ENCODE data around the gene TCF4.

Gene TCF4

DNA sequence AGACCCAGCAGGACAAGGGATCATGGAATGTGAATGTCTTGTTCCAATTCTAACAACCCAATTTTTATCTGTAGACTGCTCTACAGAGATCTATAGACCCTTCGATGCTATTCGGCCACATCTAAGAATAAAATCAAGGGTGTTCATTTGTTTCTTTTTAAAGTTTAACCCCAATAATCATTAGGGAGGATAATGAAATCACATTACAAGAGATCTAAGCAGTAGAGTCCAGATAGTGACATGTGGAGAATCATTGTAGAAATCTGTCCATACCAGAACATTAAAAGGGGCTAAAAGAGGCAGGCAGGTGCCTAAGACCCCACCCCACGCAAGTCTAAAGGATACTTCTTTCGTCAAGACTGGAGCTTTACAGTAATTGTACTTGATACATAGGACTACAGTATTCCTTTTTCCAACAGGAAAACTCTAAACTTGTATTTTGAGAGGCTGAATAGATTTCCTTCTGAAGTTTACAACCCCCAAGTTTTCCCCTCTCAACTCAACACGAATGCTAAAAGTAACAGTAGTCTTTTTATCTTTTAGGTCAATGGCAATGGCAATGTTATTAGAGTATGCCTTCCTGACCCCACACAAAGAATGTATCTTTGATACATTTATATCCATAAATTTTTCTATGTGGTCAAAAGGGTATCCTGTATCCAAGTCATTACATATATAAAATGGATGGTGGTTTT lies 183.7 kb downstream of the TCF4 start:
- DNase-seq = no peak

DNA sequence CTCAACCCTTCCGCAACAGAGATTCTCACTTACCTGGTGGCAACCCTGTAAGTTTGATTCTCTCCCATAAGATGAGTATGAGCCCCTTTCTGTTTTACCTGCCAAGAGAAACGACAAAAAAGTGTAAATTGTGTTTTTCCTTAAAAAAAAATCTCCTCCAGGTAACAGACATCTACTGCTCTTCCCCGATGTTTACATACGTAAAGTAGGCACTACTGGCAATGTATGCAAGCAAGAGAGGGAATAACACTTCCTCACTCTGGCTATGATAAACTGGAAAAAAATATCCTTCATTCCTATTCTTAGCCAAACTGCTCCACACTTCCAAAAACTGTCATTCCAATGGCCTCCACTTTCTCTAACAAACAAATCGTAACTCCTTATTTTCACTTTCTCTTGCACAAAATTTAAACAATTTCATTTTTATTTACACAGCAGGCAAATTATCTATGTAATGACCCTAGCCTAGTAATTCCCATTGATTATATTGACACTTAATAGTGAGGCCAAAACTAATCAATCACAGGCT lies 184.5 kb downstream of the TCF4 start:
- no peak for DNase-seq

DNA sequence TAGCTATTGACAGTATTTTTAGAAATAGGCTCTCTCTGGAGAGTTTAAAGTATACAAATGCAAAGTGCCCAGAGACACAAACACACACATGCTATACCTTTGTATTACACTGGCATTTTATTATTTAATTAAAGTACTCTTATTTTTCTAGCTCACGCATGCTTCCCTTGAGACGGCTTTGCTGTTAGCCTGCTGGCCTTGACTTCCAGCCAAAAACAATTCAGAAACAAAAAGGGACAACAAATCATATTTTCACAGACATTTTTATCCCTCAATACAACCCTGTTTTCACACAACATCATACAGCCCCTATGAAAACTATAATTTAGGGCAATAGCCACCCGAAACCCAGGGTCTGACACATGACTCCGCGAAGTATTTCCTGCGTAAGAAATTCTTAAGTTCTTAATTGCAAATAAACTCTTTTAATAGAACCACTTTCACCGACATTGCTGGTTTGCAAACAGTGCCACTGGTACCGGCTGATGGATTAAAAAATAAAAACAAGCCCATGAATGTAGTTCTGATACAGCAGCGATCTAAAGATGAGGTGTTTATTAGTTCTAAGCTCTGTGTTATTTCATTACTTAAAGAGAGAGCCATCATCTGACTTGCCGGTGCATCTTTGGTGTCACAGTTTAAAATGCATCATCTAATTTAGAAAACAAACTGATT lies 185.1 kb downstream of the TCF4 start:
- DNase-seq = no peak

DNA sequence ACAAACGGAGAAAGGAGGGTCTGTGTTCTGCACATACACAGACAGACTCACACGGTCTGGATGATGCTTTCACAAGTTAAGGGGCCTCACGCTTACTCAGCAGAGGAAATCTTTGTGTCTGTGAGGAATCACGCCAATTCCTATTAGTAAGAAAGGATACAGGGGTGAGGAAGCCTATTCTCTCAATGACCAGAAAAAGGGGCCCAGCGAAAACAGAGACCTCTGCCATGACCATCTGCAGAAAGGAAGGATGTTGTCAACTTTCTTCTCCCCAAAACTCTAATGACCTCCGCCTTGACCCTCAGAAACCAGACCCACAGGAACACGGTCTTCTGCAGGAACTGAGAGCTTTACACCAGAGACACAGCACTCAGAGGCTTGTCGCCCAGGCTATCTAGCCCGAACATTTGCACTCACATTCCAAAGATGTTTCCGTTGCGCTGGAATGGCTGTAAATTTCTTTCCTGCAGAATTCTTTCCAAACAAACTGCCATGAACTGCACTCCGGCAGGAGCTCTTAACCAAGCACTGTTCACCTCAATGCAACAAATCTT lies 186.3 kb downstream of the TCF4 start:
- DNase-seq = no peak

DNA sequence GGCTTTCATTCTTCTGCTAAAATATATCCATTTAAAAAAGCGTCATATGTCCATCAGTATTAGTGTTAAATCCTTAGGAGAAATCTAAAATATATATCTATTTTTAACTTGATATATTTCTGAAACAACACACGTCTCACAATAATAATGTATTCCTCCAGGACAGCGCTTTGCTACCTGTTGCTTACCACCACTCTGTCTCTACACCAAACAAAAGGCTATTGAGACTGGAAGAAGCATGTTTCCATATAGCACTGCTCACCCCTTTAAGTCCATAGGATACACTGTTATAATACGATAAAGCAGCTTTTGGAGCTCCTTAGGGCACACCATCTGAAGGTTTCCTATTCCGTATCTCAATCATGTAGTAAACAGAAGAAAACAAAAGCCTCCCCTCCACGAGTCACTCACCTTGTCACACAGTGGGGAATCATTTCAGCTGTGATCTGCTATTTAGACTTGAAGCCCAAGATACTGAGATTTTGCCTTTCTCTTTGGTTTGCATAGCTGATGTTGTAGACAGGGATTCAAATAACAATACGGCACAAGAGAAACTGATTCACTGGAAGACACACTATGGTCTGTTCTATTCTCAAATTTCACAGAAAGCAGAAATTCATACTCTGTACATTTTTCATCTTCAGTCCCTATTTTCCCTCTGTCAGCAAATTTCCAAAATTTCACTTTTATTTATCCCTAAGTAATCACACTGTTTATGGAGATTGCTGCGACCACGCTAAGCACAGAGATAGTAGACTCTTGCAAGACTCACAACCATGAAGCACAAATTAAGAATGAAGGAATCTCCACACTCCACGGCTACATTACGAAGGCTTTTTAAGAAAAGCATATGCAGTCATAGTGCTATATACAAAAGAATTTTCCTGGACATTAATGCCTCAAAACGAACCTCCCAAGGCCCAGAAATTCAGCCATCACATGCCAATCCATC lies 187.1 kb downstream of the TCF4 start:
- no peak for DNase-seq

DNA sequence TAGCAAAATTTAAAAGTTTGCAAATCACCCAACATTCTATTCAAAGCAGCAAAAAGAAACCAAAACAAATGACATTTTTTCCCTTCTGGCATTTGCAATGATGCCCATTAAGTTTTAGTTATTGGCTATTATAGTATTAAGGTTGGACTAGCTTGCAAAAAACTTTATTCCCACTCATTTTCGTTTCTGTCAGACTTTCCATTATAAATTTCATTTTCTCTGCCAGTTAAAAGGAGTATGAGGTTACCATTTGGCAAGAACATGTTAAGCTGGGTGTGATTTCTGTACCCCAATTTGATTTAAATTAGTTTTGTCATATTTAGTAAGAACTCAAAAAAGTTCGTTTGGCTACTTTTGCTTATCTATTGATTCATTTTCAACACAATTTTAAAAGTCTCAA lies 187.9 kb downstream of the TCF4 start:
- no peak for DNase-seq

DNA sequence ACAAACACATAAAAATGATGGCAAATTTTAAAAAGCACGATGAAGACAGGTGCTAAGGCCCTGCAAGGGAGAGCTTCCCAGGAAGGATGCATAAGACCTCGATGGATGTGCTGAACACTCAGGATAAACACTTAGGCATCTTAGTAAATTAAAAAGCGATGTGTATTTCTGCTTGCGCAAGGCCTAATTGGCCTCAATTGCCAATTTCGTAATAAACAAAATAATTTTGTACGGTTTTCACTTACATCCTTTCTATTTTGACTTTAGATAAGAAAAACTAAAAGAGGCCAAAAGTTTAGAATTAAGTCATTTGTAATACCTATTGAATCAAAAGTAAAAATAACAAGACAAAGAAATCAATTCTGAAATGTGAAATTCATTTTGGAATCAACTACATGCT lies 189.1 kb downstream of the TCF4 start:
- DNase-seq = no peak

DNA sequence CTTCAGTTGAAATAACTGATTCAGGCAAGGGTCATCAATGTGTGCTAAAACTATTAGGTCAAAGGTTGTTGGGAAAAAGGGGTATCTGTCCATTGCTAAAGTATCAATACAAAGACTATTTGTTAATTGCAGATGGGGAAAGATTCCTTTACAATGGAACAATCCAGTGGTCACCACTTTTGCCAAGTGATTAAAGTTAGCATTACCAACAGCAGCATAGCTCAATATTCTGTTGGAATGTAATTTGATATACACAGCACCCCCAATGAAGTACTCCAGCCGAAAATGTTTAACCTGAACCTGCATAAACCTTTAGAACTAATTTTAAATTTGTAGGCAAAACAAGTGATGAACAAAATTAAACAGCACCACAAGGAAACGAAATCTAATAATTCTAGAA lies 191.0 kb downstream of the TCF4 start:
- no peak for DNase-seq

DNA sequence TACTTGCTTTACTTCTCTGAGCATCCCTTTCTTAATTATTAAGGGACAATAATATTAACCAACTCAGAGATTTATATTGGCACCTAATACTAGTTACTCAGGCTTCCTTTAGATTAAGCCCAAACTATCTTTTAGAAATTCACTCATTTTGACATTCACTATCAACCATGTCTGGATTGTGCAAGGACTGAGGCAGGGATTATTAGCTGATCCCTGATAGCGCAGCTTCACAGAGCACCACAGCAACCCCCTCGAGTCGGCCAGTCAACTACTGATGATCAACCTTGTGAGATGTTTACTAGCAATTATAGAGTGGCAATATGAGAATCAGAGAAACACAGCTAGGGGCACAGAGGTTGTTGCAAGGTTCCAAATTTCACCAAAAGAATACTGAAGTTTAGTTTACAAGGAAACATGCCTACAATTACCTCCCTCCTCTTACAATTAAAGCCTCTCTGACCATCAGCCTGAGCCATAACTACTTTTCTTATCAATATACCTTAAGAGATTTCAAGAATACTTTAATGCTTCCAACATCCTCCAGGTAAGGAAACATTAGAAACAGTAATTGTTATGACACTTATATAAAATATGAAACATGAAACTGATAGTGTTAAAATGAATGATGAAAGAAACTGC lies 191.6 kb downstream of the TCF4 start:
- no peak for DNase-seq

DNA sequence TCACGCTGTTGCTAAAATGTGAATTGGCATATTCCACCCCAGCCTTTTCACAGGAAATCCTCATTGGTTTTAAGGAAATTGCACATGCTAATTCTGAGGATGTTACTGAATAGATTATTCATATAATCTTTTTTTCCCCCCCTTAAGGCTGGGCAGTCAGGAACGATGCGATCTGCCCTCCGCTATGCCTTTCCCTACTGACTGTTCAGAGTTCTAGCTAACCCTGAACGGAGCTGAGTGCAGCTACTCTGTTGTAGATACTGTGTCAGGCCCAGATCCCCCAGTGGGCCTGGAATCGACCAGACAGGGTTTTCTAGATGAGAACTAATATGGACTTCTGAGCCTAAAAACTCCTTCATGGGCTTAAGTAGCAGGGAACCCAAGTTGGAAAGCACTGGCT lies 192.2 kb downstream of the TCF4 start:
- no peak for DNase-seq

DNA sequence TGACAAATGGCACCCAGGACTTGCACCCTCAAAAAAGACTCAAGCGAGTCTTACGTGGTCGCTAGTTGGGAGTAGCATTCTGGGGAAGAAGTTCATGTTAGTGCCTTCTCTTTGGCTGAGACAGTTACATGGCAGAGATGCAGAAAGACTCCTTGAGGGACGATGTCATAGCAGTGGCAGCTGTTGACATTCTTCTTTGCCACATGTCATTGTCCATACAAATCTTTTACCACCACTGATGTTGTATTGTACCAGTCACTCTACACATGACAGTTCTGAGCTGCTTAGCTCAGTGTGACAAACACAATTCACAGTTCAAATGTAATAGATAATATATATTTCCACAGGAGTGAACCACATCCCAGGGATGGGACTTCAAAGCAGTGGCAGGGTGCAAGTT lies 197.1 kb downstream of the TCF4 start:
- no peak for DNase-seq

DNA sequence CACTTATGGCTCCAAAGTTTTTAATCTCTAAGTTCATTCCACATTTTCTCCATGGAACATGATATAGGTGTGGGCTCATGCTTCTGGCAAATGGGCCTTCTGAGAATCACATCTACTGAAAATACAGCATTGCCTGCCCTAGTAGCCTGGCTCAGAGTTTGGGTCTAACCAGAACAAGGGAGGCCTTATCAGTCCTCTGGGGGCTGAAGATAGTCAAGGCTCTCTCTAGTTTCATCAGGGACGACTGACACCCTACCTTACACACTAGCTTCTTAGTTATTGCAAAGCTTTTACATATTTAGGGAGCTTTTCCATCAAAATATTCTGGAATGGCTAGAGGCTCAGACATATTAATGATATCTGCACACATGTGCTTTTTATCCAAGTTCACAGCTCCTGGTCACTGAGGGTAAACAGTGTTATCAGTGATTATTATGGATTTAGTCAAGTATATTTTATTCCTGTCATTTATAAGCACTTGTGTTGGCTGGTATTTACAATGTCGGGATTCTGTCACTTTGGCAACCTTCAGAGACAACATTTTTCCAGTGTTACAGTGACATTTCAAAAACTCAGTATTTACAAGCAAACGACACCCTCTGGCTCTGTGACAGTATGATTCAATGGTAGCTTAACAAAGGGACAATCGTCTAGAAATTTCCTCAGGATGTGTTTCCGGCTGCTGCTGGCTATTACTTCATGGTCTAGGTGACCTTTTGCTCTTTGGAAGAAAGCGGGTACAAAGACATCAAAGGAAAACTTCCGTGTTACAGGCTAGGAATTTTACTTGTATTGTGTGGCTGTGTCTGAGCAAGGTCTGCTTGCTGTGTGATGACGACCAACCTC lies 200.6 kb downstream of the TCF4 start:
- no peak for DNase-seq

DNA sequence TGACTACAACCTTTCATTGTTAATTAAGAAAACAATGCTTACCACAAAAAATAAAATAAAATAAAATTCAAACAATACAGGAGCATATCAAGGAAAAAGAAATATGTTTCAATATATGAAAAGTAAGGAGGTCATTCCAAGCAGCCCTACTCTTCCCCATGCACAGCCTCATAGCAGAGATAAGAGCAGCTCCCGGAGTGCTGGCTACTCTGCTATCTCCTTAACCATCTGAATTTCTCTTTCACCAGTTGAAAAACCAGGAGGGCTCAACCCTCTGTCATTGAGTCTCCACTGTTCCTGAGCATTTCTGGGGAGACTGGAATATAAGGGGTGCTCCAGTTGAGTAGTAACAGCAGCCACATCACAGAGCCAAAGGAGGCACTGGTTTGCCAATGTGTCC lies 201.4 kb downstream of the TCF4 start:
- no peak for DNase-seq

DNA sequence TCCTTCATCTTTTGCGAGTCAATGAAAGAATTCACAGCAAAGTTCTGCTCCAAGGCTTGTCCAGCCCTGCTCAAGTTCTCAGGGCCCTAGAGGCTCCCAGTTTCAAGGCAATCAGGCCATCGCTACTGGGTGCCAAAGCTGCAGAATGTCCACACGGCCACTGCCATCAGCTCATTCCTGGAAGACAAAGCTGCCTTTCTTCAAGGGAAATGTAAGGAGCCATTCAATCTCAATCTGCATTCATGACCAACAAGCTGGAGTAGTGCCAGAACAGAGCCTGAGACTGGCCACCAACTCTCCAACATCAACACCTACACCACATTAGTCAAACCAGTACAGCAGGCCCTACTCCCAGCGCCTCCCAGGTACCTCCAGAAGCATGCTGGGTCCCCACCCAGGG lies 202.2 kb downstream of the TCF4 start:
- no peak for DNase-seq

DNA sequence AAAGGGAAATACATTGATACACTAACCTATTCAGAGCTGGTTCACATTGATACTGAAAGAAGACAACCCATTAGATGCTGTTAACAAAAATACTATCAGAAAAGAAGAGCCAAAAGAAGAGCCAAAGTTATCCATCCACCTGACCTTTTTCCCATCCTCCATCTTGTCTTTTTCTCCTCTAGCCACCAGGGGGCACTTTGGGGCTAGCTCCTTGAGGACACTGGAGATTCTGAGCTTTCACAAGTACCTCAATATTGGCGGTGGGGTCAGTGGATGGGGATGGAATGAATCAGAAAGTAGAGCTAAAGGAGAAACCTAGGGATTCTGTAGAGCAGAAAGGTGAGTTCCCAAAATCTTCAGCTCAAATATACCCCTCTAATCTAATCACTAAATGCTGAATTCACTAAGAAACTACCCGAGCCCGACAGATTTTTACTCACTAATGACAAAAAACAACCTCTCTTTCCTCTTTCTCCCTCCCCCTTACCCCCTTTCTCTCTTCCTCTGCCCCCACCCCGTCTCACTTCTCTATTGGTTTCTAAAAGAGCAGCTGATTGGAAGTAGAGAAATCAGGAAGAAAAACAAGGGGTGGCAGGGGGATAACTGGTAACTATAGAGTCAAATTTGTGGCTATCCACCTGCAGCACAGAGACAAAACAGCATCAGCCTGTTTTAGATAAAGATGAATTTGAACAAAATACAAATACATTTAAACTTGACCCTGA lies 203.3 kb downstream of the TCF4 start:
- DNase-seq = no peak

DNA sequence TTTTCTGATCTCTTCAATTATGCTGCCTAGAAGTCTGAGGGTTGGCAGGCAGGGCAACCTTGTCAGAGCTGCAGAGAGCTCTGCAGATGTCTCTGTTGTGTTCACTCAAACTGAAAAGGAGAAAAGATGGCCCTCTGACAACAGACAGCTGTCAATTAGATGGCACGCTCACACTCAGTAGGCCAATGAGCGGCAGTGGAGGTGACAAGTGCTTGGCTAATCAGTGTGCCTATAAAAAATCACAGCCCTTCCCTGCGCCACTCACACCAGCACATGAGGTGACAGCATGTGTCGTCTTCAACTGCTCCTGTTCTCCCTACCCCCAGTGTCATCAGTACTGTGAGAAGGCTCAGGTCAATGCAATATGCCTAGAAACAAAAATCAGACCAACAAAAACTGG lies 203.9 kb downstream of the TCF4 start:
- DNase-seq = no peak

DNA sequence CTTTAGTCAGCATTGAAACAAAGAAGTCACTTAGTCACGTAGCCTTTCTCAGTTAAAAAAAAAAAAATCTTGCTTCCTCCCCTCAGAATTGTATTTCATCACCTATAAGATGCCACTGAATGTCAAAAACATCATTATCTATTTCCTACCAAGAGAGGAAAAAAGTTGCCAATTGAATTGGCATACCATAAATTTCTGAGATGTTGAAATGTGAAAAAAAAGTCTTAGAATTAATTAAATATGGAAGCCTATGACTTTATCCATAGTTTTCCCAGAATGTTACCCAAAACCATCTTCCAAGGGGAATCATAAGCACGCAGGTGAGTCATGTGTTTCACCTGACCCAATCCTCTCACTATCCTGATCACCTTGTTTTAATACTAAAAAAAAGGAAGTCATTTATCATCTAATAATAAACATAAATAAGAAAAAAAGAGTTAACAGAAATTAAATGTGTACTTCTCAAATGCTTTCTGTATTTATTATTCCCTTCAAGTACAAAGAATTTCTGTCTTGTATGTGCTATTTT lies 205.7 kb downstream of the TCF4 start:
- no peak for DNase-seq

DNA sequence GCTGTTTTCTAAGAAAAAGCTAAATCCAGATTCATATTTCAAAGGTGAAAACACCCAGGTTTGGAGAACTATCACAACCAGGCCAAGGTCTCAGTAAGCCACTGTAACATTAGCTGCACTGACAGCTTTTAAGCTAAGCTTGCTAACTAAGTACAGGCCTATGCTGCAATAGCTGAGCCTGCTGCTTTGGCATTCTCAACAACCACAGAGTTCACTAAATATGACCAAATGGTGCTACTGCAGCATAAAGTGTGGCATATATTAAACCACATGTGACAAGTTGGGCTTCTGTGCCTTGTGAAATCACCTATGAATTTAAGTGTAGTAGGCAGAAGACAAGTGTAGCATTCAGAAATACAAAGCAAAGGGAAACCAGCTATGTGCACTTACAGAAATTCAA lies 206.7 kb downstream of the TCF4 start:
- no peak for DNase-seq

DNA sequence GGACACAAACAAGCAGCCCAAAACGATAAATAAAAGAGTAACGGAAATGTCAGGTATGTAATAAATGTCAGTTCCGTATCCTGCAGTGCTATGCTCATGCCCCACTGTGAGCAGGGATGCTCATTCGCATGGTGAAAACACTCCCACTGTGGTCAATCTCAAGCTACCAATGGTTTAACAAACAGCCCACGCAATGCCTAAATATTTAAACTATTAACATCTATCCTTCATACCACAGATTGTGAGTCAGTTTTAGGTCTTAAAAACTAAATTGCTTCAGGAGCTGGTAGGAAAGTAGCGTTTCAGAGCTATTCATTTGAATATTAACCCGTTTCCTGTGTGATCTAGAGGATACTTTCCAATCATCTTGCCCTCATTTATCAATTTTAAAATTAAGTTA lies 207.4 kb downstream of the TCF4 start:
- DNase-seq = no peak

DNA sequence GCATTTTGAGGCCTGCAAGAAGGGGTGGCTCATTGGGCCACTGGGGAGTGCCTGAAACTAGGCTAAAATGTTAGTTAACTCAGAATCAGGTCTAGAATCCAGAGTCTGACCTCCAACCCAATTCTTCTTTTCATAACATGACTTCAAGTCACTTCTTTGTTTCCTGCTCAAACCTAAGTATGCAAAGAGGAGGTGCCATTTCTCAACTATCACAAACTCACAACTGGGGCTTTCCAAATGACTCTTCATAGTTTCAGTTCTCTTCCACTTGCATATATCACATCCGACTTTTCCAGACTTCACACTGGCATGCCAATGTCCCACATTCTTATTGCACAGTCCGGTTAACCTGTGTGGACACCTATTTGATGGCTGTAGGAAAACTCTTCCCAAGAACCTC lies 211.6 kb downstream of the TCF4 start:
- no peak for DNase-seq

DNA sequence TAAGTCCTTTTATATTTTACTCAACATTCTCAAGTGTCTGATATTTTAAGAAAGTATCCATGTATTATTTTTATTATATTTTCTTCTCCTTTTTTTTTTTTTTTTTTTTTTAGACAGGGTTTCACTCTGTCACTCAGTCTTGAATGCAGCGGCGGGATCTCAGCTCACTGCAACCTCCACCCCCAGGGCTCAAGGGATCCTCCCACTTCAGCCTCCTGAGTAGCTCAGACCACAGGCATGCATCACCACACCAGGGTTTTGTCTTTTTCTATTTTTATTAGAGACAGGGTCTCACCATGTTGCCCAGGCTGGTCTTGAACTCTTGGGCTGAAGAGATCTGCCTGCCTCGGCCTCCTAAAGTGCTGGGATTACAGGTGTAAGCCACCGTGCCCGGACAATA lies 212.1 kb downstream of the TCF4 start:
- no peak for DNase-seq

All from cerebellar nuclear complex (tissue), 1 donor.